NCI-H1930 (cell line): ENCODE results near the gene CAPRIN2.

Source experiments
- DNase-seq, 2 experiments: peaks; one replicate each; lab custom pipeline; 2025; lab: John Stamatoyannopoulos, UW

Gene CAPRIN2

DNA sequence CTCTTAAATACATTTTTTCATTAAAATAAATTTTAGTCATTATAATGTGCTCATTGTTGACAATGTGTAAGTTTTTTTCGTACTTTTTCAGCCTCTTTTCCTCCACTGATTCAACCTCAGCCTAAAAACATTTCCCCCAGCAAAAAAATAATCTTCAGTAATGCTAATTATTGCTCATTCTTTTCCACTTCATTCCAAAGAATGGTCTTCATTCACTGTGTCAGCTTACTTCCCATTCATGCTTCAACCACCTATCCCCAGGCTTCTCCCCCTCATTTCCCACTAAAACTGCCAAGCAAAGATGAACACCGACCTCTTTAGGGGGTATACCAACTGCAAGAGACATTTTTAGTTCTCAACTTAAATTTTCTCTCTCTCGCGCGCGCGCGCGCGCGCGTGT lies 56.4 kb downstream of the CAPRIN2 start:
- no peak for DNase-seq

DNA sequence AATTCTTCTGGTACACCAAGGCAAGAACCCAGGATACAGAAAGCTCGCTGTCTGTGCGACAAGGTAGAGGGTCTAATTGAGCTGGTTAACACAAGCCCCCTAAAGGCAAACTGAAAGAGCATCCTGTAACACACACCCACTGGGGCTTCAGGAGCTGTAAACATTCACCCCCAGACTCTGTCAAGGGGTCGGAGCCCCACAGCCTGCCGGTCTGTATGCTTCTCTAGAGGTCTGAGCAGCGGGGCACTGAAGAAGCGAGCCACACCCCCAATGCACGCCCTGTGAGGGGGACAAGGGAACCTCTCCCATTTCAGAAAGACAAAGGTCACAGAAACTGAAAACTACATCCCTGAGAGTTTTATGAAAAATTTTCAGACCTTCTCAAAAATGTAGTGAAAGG lies 57.8 kb downstream of the CAPRIN2 start:
- DNase-seq = no peak

DNA sequence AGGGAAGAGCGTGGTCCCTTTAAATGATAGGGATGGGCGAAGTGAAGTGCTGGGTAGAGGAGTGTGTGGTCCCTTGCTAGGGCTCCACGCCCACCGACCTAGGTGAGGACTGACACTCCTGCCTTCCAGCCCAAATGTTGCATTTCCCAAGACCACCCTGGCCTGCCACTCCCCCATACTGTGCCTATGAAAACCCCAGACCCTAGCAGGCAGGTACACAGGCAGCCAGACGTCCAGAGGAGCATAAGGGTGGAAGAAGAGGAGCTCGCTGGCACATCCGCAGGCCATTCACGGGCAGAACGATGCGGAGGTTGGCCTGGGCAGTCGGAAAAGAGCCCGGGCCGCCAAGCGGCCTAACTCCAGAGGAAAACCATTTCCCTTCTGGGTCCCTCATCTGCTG lies 58.3 kb downstream of the CAPRIN2 start:
- no peak for DNase-seq

DNA sequence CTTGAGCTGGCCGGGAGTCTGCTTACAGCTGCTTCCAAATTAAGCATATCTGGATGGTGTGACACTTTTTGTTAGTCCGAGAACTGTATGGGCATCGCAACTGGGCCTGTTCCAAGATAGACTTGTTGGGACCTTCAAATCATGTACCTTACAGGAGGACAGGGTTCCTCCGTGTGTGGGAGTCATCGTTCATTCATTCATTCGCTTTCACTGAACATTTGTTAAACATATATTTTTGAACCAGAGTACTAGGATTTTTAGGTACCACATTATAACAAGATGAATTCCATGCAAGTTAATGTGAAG lies 58.7 kb downstream of the CAPRIN2 start:
- DNase-seq = no peak

DNA sequence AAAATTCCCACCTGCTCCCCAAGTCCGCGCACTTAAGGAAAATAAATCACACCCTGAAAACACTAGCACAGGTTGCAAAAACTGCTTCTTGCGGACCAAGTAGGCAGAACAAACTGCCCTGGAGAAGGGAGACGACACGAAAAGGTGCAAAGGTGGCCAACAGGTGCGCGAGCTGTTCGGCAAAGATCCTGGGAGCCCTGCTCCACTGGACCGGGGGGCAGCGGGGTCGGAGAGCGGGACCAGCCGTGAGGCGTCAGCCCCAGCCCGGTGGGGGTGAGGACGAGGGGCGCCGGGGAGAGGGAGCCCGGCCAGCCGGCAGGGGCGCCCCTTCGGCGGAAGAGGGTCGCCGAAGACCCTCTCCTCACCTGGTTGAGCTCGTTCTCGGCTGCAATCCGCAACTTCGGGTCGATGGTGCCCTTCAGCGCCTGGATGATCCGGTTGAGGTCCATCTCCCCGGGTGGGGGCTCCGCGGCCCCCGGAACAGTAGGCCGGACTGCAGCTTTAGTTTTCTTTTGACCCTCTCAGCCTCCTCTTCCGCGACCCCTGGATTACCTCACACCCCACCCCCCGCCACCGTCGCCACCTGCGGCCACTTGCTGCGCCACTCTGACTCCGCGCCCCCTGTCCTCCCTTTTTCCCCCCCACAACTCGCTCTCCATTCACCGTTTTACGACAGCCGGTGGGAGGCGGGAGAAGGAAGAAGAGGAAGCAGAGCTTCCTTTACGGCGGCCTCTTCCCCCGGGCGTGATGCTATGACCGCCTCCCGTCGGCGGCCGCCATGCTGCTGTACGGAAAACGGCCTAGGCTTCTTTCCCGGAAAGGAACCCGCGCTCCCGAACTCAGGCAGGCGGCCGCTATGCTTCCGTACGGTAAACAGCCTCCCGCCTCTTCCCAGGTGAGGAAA lies 59.3 kb downstream of the CAPRIN2 start, which contains the start of gene IPO8:
TSS of gene IPO8 (minus strand) at position 671 of the 904 bp plus-strand sequence. CDS start at position 449, 222 bp downstream.
- DNase-seq = peak; percentile 90 to 94

DNA sequence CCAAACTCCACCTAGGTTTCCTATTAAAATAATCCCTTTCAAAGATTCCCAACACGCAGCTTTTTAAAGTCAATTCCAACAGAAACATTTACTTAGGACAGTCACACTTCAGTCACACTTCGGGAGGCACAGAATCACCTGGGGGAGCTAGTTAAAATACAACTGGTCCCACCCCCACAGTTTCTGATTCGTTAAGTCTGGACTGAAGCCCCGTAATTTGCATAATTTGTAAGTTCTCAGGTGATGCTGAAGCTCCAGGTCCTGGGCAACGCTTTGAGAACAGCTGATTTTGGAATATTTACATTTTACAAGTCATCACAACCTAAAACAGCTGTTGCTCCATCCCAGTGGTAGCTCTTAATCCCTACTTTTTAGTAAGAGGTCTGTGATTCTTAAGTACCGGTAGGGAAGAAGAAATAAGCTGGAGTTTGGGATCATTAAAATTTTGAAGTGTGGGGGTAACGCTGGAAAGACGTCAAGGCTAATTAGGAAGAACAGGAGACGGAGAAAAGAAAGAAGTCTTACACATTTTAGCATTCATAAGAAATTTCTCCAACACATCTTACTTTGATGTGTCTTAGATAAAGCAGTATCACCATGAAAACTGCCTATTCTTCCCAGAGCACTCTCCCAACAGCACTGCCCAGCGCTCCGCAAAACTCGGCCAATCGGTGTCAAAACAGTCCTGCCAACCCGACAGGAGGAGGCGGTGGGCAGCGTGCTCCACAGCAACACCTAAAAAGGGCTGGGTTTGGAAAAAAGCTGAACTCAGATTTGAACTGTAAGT lies 60.1 kb downstream of the CAPRIN2 start:
- DNase-seq = peak in 1 of 2 experiments; percentile 54

DNA sequence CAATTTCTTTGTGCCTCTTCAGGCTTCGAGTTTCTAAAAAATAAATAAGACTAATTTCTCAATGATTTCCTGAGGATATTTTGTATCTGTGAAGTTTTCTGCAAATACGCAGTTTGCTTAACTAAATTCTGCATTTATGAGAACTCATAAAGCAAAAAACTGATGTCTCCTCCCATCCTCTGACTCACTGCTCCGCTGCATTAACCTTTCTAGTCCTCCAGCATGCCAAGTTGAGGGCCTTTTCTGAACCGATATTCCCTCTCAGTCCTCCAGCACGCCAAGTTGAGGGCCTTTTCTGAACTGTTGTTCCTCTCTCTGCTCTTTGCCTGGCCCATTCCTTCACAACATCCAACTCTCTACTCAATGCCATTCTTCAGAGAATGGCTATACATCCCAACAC lies 62.3 kb downstream of the CAPRIN2 start:
- DNase-seq = no peak

DNA sequence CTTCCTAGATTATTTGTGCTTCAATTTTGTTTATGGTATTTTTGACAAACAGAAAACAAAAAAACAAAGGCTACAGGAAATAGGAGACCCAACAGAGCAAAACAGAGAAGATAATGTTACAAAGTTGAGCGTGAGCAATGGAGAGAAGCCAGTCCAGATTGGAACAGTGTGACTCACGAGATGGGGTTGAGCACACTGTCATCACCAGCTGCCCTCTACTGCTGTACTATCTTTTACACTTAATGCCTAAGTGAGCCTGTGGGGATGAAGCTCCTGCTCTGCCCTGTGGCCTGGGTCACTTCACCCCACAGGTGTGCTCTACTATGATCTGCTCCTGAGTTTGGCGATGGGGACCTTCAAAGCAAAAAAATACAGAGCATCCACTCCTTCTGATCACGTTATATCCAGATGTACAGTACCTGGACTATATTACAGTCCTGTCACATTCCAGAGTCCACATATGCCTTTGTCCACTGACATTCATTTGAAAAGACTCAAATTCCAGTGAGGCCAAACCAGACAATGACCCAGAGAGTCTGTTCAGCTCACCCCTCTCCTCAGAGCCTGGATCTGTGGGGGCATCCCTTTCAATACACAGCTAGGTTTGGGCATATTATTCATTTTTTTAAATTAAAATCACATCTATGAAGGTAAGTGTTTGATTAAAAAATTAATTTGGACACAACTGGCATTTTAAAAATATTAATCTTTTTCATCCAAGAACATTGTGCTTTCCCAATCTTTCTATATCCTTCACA lies 63.5 kb downstream of the CAPRIN2 start:
- no peak for DNase-seq

DNA sequence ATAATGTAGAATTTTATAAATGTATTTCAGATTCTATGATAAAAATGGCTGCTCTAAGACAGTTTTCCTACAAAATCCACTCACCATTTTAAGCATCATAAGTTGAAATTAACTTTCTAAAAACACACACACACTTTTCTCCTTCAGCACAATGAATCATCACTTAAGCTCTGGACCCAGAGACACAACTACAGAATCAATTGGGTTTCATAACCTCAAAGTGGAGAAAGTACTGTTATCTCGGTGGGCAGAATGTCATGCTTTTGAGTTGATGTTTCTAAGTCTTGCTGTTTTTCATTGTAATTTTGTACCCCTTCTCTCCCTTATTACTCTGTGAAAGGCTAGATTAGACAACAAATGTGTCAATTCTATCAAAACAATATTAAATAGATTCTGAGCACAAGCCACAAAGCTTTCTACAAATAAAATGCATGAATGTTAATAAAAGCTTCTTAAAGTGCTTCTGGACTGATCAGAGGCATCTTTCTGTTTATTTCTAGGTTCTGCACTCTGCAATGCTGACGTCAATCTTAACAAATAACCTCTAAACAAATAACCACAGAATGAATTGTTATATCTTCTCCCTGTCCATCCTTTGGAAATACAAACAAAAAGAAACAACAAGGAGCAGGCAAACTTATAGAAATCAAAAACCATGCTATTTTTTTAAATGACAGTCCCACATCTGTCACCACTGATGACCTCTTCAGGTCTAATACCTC lies 67.3 kb downstream of the CAPRIN2 start:
- DNase-seq = no peak

DNA sequence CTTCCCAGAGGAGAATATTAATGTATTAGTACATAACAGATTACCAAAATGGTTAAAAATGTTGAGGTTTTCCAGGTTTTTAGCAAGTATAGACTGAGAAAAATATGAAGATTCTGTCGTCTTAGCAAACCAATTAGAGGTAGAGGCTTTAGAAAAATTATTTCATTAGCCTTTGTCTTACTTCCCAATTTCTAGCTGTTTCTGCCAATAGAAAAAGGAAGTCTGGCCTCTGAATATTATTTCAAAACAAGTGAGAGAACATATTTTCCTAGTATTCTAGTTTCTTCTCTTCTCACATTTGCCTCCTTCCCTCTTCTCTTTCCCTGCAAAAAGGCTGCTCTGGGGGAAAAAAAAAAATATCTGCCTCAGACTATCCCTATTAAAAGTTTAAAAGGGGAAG lies 75.5 kb downstream of the CAPRIN2 start:
- no peak for DNase-seq

DNA sequence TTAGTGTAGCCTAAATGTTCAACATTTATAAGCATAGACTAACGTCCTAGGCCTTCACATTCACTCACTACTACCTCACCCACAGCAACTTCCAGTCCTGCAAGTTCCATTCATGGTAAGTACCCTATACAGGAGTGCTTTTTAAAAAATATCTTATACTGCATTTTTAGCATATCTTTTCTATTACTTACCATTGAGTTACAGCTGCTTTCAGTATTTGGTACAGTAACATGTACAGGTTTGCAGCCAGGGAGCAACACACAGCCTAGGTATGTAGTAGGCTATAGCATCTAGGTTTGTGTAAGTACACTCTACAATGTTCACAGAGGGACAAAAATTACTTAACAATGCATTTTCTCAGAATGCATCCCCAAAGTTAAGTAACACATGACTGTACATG lies 76.5 kb downstream of the CAPRIN2 start:
- DNase-seq = no peak

DNA sequence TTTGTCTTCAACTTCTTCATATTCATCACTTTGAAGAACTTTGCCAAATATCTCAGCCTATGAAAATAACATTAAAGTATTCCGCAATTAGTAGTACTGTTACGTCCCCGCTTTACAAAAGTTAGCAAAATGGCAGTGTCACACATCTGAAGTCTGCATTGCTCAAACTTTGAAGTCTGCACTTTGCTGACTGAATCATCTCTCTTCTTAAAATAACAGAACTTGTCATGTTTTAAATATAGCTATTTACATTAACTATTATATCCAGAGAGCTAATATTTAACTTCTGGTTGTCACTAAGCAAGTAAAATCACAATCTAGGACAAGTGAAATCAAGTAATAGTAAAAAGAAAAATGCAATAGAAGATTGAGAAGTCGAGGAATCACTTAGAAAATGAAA lies 93.5 kb downstream of the CAPRIN2 start:
- DNase-seq = no peak
